KMS-11 (cell line): ENCODE measurements around the gene CALD1.

Experiments used
- H2AFZ ChIP-seq: fragments of 200-600 bp; sonication (generic); 2 replicates; pipeline ENCODE4 v1.6.1; 2016; ENCODE audit warnings: antibody characterized with exemption, mixed run types, low read depth
- H3K27ac ChIP-seq: fragments of 200-600 bp; sonication (generic); 2 replicates; pipeline ENCODE4 v1.6.1; 2016; ENCODE audit warnings: mild to moderate bottlenecking, mixed run types
- H3K27me3 ChIP-seq: fragments of 200-600 bp; sonication (generic); 2 replicates; pipeline ENCODE4 v1.6.1; 2017; ENCODE audit warnings: mild to moderate bottlenecking, low read depth, mixed run types, moderate library complexity; ENCODE audit not compliant: insufficient read depth
- H3K36me3 ChIP-seq: fragments of 200-600 bp; sonication (generic); 2 replicates; pipeline ENCODE4 v1.6.1; 2017; ENCODE audit warnings: mild to moderate bottlenecking, mixed run types; ENCODE audit not compliant: insufficient read depth
- H3K4me1 ChIP-seq: fragments of 200-600 bp; sonication (generic); 2 replicates; pipeline ENCODE4 v1.6.1; 2016; ENCODE audit warnings: mild to moderate bottlenecking, low read depth, mixed run types; ENCODE audit not compliant: poor library complexity, severe bottlenecking
- H3K4me2 ChIP-seq: fragments of 200-600 bp; sonication (generic); 2 replicates; pipeline ENCODE4 v1.7.0; 2016; ENCODE audit warnings: mild to moderate bottlenecking, mixed run types
- H3K4me3 ChIP-seq: fragments of 200-600 bp; sonication (generic); IDR thresholded peaks from 2 replicates; pipeline ENCODE4 v1.6.1; 2017; ENCODE audit warnings: low read depth, low read length, mixed read lengths; ENCODE audit not compliant: insufficient read depth
- H3K79me2 ChIP-seq: fragments of 200-600 bp; sonication (generic); 2 replicates; pipeline ENCODE4 v1.6.1; 2016; ENCODE audit warnings: low read depth, mixed run types; ENCODE audit not compliant: insufficient read depth
- H3K9ac ChIP-seq: fragments of 200-600 bp; sonication (generic); 2 replicates; pipeline ENCODE4 v1.6.1; 2016; ENCODE audit warnings: mild to moderate bottlenecking, mixed run types
- H4K20me1 ChIP-seq: fragments of 200-600 bp; sonication (generic); 2 replicates; pipeline ENCODE4 v1.6.1; 2016; ENCODE audit warnings: mild to moderate bottlenecking, mixed run types; ENCODE audit not compliant: insufficient read depth
- CTCF ChIP-seq: fragments of 200-600 bp; sonication (generic); conservative IDR thresholded peaks from 2 replicates; pipeline ENCODE4 v1.6.1; 2017; ENCODE audit warnings: low read depth, mild to moderate bottlenecking, antibody characterized with exemption, low read length, moderate library complexity, mixed read lengths

CALD1 gene

DNA sequence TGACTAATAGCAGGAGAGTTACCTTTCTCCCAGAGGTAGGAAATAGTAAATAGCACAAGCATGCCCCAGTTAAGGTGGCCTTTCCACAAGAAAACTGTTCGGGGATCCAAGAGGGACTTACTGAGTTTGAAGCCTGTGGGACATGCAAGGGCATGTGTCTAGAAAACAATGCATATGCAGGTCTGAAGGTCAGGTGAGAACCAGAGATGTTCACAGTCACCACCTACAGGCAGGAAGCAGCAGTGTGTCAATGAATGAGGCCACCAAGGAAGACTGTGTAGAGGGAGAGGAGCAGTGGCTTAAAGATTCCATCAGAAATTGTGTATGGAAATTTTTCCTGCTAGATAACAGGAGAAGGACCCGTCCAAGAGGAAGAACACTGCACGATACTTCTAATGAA is 66.0 kb downstream of the CALD1 start:
- Histone ChIP-seq H3K79me2 (no peaks in the 10 kb centered on the region), H3K4me2 (no peak overlapping the region)

DNA sequence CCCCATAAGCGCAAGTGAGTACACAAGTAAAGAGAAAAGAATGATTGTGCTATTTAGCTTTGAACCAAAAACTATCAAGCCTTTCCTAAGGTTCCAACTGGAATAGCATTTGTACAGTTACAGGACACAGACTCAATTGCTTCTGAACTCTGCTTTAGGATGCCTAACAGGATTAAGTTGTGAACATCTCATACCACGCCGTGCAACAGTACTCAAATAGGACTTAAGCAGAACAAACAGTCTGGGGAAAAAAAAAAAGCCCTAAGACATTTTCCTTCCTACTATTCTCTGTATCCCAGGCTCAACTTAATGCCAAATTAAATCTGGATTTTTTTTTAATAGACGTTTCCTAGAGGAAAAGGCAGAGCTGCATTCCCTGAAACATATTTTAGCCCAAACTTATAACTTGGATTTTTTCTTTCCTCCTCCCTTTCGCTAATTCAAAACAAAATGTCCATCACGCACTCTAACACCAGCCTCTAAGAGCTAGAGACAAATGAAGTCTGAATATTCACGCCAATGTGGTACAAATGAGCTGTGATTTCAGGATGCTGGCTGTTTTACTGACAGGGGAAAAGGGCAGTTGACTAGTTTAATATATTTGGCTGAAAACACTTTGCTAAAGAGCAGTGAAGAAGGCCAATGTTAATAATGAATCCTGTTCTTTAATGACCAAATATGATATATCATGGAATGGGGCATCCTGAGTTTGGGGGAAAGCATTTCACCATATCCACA is 68.6 kb downstream of the CALD1 start:
- H2AFZ ChIP-seq: no peak overlapping the region
- H3K79me2 ChIP-seq: no peaks in the 10 kb centered on the region
- no peak overlapping the region for H3K4me2 ChIP-seq
- H4K20me1 ChIP-seq: no peaks in the 10 kb centered on the region
- H3K27me3 ChIP-seq: no peaks in the 10 kb centered on the region
- no peaks in the 10 kb centered on the region for H3K4me1 ChIP-seq
- H3K36me3 ChIP-seq: no peaks in the 10 kb centered on the region
- no peak overlapping the region for H3K9ac ChIP-seq
- H3K27ac ChIP-seq: no peak overlapping the region
- no peak overlapping the region for H3K4me3 ChIP-seq
- TF ChIP-seq CTCF: no peak

More for the DNA sequence above, 66.0 kb downstream of the CALD1 start:
- Histone ChIP-seq H3K9ac (no peak overlapping the region), H3K4me1 (no peaks in the 10 kb centered on the region), H3K4me3 (no peak overlapping the region), H4K20me1 (no peaks in the 10 kb centered on the region), H3K36me3 (no peaks in the 10 kb centered on the region), H2AFZ (no peak overlapping the region), H3K27ac (no peak overlapping the region), H3K27me3 (no peaks in the 10 kb centered on the region)
- no peak; the same call in 1 of the 2 replicates for TF ChIP-seq CTCF

DNA sequence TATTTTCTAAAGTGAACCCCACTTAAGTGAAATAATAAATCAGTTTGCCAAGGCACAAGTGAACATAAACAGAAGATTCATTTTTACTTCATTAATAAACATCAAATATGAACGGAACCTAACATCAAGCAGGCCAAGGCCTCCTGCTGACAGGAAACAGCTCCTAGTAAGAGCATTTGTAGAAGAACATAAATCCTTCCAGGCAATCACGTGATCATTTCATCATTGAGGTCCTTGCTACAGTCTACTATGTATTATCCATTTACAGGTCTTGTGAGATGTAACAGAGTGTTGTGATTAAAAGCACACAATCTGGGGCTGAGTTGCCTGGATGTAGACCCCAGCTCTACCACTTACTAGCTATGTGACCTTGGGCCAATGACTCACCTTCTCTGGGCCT is 70.6 kb downstream of the CALD1 start:
- Histone ChIP-seq H2AFZ (no peak overlapping the region), H4K20me1 (no peaks in the 10 kb centered on the region), H3K9ac (no peak overlapping the region), H3K27me3 (no peaks in the 10 kb centered on the region), H3K4me2 (no peak overlapping the region), H3K36me3 (no peaks in the 10 kb centered on the region), H3K27ac (no peak overlapping the region), H3K4me1 (no peaks in the 10 kb centered on the region), H3K4me3 (no peak overlapping the region), H3K79me2 (no peaks in the 10 kb centered on the region)
- TF ChIP-seq CTCF: no peak

DNA sequence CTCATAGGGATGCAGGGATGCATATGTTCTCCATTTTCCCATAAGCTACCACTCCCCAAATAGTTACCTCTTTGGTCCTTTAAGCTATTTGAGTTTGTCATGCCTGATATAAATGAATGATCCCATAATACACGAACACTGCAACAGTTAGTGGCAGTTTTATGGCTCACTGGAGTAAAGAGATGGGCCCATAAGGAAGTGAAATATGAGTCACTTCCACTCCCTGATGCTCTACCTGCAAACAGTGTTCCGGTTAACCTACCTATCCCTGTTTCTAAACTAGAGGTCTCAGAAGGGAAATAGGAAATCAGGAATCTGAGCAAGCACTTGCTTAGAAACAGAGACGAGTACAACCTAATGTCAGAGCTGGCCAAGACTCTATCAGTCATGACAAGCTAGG is 71.7 kb downstream of the CALD1 start:
- TF ChIP-seq CTCF: no peak
- H3K4me1 ChIP-seq: no peaks in the 10 kb centered on the region
- H3K27ac ChIP-seq: no peak overlapping the region
- no peaks in the 10 kb centered on the region for H4K20me1 ChIP-seq
- H2AFZ ChIP-seq: no peak overlapping the region
- H3K4me2 ChIP-seq: no peak overlapping the region
- H3K4me3 ChIP-seq: no peak overlapping the region
- no peaks in the 10 kb centered on the region for H3K27me3 ChIP-seq
- H3K79me2 ChIP-seq: no peaks in the 10 kb centered on the region
- no peaks in the 10 kb centered on the region for H3K36me3 ChIP-seq
- H3K9ac ChIP-seq: no peak overlapping the region
